HG02973 (cell line): ENCODE data around the gene MYO16.

Source experiments
- ATAC-seq: cut with Tn5 transposase; IDR thresholded peaks from one replicate; pipeline ENCODE4 v1.9.1; 2021; ENCODE audit warnings: moderate library complexity; ENCODE audit not compliant: unreplicated experiment

The MYO16 gene

DNA sequence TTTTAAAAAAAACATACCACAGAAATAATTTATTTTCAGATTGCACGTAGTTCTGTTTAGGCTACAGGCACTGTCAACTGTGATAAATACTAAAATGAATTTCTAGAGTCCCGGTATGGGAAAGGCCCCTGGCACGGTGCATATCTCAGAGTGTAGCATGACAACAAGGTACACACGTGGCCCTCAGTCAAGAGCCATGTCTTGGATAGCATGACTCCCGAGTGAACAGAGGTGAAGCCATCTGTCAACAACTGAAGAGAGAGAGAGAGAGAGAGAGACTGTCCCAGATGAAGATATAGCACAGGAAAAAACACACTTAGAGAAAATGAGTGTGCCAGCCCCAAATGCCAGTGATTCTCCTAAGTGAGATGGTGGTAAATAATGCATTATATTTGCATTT is 297.5 kb downstream of the MYO16 start:
- no peak for ATAC-seq

DNA sequence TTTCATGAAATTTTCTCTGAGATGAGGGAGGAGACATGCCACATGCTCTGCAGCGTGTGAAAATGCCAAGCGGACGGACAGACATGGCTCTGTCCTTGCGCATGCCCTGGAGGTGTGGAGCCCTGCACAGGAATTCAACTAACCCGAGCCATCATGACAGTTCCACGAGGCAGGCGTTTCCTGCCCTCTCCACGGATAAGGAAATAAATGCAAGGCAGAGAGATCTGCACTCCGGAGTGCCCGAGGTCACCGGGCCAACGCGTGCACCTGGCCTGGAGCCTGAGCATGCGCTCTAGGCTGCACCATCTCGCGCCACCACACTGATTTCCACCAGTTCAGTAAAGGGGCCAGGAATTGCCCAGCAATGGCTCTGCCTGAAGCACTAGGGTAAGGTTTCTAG is 298.2 kb downstream of the MYO16 start:
- no peak for ATAC-seq

DNA sequence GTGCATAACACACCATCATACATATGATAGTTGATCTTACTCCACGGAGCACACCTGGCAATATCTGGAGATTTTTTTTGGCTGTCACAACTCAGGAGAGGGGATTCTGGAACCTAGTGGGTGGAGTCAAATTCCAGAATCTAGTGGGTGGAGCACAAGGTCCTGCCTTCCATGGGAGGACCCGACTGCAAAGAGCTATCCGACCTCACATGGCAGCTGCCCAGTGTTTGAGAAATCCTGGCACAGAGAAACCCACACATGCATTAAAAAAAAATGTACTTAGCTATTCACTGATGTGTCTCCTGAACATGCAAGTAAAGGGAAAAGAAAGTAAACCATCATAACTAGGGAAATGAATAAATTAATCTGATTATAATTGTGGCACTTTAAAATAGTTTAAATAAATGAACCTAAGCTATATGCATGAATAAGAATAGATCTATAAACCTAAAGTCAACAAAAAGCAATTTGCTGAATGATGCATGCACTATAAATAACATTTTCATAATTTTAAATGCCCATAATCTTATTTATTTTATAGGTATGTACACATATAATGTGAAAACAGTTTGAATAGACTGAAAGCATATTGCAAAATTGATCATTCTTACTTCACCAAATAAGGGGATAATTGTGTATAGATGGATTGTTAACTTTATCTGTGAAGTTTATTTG is 300.3 kb downstream of the MYO16 start:
- ATAC-seq, result no peak

DNA sequence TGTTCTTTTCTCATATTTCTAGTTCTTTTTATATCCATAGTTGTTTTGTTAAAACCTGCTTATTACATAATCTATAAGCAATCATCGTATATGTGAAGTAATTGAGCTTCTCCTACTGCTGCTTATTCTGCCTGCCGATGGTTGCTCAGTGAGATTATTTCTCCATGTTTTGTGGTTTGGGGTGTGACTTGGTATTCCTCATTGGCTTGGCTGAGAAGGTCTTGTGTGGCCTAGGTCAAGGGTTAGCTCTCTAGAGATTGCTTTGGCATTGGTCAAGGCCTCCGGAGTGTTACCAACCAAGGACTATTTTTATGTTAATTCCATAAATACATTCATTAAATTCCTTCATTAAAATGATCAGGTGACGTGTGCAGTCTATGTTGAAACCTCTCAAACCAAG is 302.8 kb downstream of the MYO16 start:
- ATAC-seq, result no peak

DNA sequence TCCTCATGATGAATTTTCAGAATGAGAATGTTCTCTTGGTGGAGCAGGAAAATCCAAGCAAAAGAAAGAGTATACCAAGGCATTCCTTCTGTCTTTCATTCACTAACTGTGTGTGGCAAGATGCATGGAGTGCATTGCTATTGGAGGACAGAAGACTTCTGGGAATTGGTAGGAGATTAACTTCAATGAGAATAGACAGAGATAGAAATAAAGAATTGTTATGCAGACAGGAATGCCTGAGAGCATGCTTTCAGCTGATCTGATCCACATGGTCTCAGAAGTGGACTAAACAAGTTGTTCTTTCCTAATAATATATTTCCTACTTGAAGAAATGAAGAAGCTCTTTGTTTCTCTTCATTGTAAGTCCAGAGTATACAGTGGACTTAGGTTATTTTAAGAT is 303.6 kb downstream of the MYO16 start:
- ATAC-seq, result no peak

DNA sequence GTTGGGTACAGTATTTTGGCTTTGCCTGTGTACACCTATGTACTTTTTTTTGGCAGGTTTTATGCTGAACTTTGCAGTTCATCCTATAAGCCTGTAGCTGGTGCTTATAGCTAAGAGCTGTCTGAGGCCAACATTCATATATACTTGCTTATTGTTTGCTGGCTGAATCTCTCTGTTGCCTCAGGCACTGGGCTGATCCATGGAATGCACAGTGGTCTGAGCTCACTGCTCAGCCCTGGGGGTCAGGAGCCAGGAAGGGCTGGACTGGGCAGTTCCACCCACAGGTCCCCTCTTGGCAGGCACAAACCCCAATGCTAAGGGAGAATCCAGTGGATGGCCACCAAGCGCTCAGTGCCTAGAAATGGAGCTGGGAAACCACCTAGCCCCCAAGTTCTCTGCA is 308.7 kb downstream of the MYO16 start:
- ATAC-seq, result no peak

DNA sequence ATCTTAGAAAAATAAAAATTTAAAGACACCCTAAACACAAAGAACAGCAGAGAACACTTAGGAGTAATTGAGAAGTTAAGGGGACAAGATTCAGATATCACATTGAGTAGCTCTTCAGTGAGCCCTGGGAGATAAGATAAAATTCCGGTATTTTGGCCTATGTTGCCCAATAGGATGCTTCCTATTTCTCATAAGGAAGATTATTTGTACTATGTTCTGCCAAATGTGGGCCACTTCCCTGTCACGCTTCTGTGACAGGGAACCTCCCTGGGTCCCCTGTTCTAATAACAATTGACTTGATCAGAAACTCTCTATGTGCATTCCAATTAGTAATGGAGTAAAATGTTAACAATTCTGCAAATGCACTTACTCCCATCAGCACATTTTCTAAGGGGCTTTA is 310.7 kb downstream of the MYO16 start:
- ATAC-seq, result no peak

DNA sequence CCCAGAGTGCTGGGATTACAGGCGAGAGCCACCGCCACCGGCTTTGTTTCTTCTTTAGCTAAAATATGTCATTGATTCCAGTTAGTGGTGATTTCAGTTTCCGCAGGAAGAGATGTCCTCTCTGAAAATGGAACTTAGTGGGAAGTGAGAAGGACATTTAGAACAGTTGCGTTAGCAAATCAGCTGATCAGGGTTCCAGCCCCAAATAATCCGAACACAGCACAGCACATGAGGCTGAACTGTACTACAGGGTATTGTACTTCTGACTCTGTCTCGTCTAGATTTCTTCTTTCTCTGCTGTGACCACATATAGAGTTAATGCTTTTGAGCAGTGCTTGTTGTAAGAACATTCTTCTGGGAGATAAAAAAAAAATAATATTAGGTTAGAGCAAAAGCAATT is 314.4 kb downstream of the MYO16 start:
- ATAC-seq, result no peak

DNA sequence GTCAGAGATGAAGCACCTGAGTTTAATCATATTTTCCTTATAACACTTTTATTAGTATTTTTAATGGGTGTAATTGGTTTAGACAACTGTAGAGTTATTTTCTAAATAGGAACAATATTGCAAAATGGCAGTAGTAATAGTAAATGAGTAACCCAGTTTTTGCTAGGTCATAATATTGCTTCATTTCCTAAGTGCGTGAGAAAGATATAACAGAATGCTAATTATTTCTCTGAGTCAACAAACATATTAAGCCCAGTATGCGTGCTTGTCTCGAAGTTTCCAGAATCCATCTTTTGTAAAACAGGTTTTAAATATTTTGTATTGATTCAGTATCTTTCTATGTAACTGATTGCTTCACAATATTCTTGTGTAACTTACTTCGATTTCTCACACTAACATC is 315.3 kb downstream of the MYO16 start:
- no peak for ATAC-seq

DNA sequence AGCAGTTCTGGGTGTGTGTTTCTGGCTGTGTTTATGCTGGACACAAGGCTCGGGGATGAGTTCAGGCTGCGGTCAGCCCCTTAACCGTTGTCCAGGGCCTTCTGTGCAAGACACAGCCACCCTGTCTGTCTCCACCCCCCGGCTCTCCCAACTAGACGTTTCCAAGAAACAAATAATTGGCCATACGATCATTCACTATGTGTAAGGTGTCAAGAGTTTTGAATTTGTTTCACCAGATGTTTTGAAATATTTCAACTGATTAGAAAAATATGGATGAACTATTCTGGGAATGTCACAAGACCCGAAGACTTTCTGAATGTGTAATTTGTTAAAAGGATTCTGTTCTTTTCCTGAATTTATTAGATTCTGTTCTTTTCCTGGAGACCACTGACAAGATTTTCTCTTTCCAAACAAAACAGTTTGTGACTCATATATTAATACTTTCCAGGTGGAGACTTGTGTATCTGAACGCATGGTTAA is 318.2 kb downstream of the MYO16 start:
- no peak for ATAC-seq

DNA sequence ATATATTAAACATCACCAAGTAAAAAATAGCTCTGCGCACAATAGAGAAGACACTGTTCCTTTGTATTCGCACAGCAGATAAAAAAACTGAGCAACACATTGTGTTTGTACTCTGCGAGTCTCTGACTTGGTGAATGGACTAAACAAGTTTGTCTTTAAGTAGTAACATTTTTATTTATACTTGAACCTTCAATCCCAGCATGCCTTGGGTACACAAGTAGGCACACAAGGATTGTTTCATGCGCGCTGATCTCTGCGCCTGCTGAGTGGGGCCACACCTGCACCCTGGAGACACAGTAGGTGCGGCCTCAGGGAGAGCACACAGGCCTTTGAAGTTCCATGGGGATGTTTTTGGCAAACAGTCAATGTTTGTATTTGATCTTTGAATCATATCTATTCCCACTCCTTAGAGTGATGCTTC is 318.9 kb downstream of the MYO16 start:
- no peak for ATAC-seq

DNA sequence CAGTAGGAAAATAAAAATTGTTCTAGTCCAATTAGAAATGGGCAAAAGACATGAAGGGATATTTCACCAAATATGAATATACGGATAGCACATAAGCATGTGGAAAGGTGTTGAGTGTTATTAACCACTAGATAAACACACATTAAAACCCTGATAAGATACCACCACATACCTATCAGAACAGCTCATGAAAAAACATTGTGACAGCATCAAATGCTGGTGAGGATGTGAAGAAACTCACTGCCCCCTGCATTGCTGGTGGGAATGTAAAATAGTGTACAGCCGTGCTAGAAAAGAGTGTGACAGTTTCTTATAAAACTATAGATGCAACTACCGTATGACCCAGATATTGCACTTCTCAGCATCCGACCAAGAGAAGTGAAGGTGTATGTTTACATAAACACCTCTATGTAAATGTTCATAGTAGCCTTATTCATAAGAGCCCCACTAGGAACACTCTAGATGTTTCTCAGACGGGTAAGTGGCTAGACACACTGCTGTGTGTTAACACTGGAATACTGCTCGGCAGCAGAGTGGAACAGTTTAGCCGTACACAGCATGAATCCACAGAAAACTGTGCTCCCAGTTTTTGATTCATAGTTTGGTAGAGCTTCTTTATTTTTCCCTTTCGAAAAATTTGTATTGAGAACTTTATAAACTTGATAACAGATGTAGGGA is 321.1 kb downstream of the MYO16 start:
- ATAC-seq, result no peak

DNA sequence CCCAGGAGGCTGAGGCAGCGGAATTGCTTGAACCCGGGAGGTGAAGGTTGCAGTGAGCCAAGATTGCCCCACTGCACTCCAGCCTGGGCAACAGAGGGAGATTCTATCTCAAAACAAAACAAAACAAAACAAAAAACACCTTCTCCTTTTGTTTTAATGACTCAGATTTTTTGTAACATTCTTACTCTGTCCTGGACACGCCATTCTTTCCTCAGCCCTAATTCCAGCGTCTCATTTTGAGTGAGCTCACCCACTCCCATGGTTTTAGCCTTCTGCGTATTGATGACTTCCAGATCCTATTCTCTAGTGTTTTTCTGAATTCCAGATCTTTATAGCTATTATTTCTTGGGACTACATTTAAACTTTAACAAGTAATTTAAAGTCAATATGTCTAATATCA is 326.3 kb downstream of the MYO16 start:
- ATAC-seq, result no peak

DNA sequence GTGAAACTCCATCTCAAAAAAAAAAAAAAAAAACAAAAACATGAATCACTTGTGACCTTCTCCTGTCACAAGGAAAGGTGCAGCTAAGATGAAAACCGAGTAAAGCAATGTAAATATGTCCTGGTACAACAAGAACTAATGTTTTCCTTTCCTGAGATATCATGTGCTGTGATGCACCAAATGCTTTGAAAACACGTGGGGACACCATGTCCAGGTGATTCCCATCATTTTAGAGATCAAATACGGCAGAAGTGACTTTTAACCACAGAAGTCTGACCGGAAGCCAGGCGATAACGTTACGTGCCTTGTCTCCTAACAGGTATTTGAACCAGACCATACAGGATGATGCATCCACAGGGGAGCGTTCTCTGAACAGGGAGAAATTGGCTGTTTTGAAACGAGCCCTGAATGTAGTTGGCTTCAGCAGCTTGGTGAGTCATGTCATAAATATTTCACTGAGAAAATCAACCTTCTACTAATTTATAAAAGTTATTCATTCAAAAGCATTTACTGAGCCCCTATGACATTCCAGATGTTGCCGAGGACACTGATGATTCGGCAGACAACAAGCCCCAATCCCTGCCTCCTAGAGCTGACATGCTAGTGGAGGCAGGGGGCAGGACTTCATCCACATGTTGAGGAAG is 328.1 kb downstream of the MYO16 start:
- ATAC-seq, result no peak

DNA sequence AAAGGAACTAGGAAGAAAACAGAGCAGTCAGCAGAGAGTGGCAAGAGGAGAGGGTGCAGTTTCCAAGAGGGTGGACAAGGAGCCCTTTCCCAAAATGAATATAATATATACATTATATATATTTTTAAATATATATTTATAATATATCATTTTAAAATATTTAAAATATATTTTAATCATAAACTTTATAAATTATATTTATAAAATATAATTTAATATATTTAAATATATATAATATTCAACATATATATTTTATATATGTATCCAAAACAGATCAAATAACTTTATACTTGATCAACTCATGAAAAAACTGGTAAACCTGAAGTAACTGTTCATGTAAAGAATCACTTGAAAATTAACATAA is 328.6 kb downstream of the MYO16 start:
- no peak for ATAC-seq

DNA sequence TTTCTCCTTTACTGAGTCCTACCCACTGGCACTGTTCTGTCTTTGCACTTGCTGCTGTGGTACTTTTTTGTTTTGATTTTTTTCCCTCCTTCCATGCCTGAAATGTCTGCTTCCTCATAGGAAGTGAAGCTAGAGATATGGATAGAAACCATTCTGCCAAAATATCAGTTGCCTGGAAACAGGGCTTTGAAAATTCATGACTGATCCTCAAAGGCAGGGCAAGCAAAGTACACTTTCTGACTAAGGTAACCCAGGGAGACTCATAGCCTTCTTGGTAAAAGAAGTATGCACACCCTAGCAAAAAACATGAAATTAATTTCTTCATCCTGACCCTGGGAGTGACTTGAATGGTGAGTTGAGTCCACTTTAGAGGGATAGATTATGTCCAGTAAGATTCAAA is 329.8 kb downstream of the MYO16 start:
- ATAC-seq, result no peak

DNA sequence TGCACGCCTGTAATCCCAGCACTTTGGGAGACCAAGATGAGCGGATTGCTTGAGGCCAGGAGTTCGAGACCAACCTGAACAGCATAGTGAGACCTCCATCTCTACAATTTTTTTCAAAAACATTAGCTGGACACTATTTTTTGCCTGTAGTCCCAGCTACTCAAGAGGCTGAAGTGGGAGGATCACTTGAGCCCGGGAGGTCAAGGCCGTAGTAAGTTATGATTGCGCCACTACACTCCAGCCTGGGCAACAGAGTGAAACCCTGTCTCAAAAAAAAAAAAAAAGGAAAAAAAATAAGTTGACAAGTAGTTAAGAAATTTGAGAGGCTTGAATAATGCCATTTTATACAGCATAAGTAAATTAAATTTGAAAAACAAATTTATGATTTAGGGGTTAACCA is 330.6 kb downstream of the MYO16 start:
- no peak for ATAC-seq

DNA sequence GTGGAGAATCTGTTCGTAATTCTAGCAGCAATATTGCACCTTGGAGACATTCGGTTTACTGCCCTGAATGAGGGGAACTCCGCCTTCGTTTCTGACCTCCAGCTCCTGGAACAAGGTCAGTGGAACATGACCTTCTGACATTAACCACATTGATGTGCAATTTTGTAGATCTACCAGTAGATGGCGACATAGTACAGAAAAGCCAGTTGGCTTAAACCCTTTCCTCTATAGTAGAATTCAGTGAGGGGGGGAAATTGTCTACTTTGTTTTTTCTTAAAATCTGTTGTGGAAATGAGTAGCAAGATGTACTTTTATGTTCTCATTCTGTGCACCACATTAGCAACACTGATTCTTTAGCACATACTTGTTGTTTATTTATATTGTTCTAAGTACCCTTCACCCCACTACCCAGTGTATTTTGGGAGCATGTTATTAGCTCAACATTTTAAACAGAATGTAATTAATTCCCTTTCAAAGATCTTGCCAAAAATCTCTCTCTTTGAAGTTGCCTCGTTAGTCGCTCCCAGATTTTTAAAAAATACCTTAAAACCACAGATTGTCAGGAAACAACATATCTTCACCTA is 332.2 kb downstream of the MYO16 start:
- peak; percentile 89 for ATAC-seq

DNA sequence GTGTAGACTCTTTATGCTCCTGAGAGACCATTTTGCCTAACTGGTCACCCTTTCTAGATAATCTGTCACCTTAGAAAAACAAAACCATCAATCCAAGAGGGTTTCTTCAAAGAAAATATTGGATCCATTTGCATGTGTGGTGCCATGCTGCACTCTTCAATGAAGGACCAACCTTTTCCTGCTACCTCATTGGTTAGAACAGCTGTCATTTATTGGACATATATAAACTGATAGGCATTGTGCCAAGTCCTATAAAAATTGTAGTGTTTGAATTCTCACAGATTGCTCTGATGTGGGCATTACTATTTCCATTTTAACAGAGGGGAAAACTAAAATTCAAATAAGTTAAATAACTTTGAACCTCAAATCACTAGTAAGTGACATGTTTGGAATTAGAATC is 333.2 kb downstream of the MYO16 start:
- no peak for ATAC-seq

DNA sequence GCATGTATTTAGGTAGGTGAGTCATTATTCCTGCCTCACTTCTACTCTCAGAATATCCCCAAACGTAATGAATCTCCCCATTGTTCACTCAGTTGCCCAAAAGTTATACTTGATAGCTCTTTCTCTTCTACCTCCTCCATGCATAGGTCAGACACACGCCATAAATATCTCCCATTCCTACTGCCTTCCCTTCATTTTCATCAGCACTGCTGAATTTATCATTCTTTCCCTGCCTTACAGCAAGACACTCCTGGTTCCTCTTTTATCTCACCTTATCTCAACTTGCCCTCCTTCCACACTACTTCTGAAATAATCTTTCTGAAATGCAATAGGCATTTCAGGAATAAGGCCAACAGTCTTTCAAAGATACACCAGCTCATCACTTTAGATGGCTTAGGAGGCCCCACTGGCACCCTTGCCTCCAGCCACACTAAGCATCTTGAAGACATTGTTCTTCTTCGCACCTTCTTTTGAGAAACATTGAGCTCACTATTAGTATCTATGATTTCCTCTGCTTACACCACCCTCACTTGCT is 333.9 kb downstream of the MYO16 start:
- ATAC-seq, result no peak

DNA sequence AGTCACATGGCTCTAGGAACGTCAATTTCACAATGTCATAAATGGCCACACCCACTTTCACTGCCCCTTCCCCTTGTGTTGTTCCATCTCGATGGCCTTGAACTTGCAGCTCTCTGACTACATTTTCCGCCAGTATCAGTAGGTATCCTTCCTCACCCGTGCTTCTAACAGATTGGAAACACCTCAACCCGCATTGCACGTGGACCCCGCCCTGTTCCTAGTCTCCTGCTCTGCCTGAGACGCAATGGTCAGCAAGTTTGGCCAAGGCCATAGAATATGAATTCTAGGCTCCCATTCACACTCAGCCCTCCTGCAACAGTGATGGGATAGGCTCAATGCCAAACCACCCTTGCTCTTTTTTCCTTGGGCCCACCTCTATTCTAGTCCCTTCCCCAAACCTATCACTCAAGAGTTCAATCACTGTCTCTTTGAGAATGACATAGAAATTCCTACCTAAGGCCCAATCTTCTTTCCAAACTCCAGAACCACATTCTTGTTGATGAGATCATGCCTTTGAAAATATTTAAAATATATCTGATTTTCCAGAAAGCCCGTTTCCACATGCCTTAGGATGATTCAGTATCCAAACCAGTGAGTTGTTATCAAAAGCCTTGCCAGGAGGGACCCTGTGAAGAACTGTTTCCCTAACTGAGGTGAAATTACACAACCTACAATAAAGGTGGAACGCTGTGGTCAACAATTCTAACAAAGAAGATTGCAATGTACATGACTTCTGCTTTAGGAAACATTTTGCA is 334.6 kb downstream of the MYO16 start:
- no peak for ATAC-seq
